Lower leg skin (tissue), 4 donors: ENCODE results near the gene PPP4R2. TPM values are rescaled to one million over a fixed set of nuclear protein-coding genes. Genes with fewer than 3 reads are reported as not detected.

Source experiments
- DNase-seq, 2 donors: peaks; one replicate each; pipeline ENCODE4 v3.0.0-alpha.2; 2019; ENCODE audit warnings: low spot score in 2 of 2
- H3K4me3 ChIP-seq: fragments of 200-600 bp; sonication (generic); 2 replicates; pipeline ENCODE4 v1.5.1; 2017; ENCODE audit warnings: mild to moderate bottlenecking, low read depth; ENCODE audit not compliant: poor library complexity, severe bottlenecking
- POLR2A ChIP-seq, 2 donors: fragments of 450-650 bp; IDR thresholded peaks; one replicate each; pipeline ENCODE4 v1.6.1; 2016 to 2017; ENCODE audit warnings: antibody characterized with exemption in 2 of 2, mild to moderate bottlenecking in 1 of 2, moderate library complexity in 1 of 2
- WGBS, 2 donors: methylation state at CpG; one replicate each; pipeline ENCODE4 v1.1.5; 2018; 5-methylcytosine and 5-hydroxymethylcytosine counted together
- intact Hi-C: fragments of 100-400 bp; cut with DNase I; formaldehyde crosslinking; loops from one replicate; pipeline ENCODE4 v1.15.0; 2023; ENCODE audit warnings: low total_unique reads
- total RNA-seq, 4 donors: library from RNA; depleted of rRNA; stranded (reverse); fragments of >200 nt; gene quantifications; one replicate each; pipeline ENCODE4 v1.1.0, GENCODE V29; 2016
- TF ChIP-seq, protein P1 (sequence below), 3 donors: fragments of 450-650 bp; IDR thresholded peaks; one replicate each; pipeline ENCODE4 v1.5.1; 2016; ENCODE audit warnings: antibody characterized with exemption in 3 of 3, mild to moderate bottlenecking in 3 of 3, moderate library complexity in 2 of 3

The PPP4R2 gene
- total RNA-seq, 4 donors from 2014 or later = 29.3 to 34.9 (median 30.7) TPM

DNA sequence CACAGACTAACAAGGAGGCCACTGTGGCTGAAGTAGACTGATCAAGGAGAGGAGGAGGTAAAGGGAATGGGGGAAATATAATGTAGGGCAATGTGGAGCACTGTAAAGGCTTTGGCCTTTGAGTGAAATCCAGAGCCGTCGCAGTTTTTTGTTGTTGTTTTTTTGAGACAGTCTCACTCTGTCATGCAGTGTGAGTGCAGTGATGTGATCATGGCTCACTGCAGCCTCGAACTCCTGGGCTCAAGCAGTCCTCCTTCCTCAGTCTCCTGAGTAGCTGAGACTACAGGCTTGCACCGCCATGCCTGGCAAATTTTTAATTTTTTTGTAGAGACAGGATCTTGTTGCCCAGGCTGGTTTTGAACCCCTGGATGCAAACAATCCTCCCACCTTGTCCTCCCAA, 32.2 kb downstream of the PPP4R2 start:
- H3K4me3 ChIP-seq = no peak overlapping the region
- 69 to 96% methylated on average over 4 of the region's 4 CpGs for WGBS, 2 donors
- intact Hi-C loops = no loop called here
- TF ChIP-seq, protein P1, sequence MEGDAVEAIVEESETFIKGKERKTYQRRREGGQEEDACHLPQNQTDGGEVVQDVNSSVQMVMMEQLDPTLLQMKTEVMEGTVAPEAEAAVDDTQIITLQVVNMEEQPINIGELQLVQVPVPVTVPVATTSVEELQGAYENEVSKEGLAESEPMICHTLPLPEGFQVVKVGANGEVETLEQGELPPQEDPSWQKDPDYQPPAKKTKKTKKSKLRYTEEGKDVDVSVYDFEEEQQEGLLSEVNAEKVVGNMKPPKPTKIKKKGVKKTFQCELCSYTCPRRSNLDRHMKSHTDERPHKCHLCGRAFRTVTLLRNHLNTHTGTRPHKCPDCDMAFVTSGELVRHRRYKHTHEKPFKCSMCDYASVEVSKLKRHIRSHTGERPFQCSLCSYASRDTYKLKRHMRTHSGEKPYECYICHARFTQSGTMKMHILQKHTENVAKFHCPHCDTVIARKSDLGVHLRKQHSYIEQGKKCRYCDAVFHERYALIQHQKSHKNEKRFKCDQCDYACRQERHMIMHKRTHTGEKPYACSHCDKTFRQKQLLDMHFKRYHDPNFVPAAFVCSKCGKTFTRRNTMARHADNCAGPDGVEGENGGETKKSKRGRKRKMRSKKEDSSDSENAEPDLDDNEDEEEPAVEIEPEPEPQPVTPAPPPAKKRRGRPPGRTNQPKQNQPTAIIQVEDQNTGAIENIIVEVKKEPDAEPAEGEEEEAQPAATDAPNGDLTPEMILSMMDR (IDR thresholded peaks at IDR 0.05) = no peak
- no peak for TF ChIP-seq POLR2A (IDR thresholded peaks at IDR 0.05)
- DNase-seq = no peak

DNA sequence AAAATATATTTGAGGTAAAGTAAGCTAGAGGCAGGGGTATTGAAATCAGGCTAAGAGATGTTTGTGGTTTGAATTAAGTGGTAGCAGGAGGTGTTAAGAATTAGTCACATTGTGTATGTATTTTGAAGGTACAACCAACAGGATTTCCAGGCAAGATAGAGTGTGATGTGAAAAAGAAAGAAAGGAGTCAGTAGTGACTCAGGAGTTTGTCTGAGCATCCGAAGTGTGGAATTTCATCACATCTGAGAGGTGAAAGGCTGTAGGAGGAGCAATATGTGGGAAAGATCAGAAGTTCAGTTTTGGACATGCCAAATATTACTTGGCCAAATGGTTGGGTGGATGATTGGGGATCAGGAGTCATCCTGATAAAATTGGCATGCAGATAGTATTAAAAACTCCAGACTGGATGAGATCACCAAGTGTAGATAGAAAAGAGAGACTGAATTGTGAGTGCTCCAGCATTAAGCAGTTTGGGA, 32.7 kb downstream of the PPP4R2 start:
- H3K4me3 ChIP-seq = no peak overlapping the region
- DNase-seq = peak in 1 of 2 donors; percentile 21
- intact Hi-C loops = no loop called here
- WGBS, 2 donors = 14 to 21% methylated on average over 1 of the region's 1 CpG
- TF ChIP-seq, protein P1 (IDR thresholded peaks at IDR 0.05) = no peak
- TF ChIP-seq POLR2A (IDR thresholded peaks at IDR 0.05) = no peak

DNA sequence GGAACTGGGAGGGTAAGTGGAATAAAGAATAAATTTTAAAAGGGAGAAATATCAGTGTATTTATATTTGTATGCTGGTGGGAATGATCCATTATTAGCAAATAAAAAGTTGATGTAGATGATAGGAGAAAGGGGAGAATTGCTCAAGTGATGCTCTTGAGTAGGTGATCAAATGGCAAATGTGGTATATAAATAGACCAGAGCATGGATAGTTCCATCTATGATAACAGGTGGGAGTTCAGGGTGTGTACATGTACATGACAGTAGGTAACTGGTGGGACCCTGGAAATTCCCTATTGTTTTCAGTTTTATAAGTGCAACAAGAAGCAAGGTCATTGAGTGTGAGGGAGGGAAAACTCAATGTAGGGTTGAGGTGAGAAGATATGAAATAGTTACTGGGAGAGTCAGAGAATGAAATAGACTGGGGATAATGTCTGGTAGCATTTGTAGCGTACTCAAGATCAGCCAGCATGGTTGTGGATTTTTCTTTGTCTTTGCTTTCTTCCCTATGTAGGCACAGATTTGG, 33.5 kb downstream of the PPP4R2 start:
- intact Hi-C loops = no loop called here
- WGBS, 2 donors = 95 to 100% methylated on average over 1 of the region's 1 CpG
- no peak overlapping the region for H3K4me3 ChIP-seq

DNA sequence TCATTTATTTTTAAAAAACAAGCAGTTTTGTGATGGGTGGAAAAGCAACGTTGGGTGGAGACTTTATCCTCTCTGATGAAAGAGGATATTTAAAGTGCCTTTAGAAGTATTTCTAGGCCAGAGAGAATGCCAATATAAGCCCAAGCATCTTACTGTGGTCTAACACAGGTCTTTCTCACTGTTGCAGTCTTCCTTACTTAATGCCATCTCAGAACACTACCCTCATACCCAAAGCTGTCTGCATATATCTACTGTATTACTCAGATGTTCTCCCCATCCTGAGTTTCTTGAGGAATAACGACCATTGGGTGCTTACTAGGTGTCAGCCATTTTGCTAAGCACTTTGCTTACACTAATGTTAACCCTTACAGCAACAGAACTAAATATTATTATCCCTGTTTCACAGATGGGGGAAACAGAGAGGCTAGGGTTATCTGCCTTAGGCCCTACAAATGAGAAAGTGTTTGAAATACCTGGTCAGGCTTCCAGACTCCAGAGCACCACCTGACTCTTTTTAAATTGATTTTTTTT, 35.0 kb downstream of the PPP4R2 start:
- TF ChIP-seq, protein P1 (IDR thresholded peaks at IDR 0.05) = no peak
- no peak for TF ChIP-seq POLR2A (IDR thresholded peaks at IDR 0.05)
- no peak overlapping the region for H3K4me3 ChIP-seq
- WGBS, 2 donors = 35 to 45% methylated on average over 2 of the region's 2 CpGs
- DNase-seq = no peak
- intact Hi-C loops = no loop called here

More for the DNA sequence above, 33.5 kb downstream of the PPP4R2 start:
- DNase-seq = no peak
- no peak for TF ChIP-seq POLR2A (IDR thresholded peaks at IDR 0.05)
- TF ChIP-seq, protein P1 (IDR thresholded peaks at IDR 0.05) = no peak

DNA sequence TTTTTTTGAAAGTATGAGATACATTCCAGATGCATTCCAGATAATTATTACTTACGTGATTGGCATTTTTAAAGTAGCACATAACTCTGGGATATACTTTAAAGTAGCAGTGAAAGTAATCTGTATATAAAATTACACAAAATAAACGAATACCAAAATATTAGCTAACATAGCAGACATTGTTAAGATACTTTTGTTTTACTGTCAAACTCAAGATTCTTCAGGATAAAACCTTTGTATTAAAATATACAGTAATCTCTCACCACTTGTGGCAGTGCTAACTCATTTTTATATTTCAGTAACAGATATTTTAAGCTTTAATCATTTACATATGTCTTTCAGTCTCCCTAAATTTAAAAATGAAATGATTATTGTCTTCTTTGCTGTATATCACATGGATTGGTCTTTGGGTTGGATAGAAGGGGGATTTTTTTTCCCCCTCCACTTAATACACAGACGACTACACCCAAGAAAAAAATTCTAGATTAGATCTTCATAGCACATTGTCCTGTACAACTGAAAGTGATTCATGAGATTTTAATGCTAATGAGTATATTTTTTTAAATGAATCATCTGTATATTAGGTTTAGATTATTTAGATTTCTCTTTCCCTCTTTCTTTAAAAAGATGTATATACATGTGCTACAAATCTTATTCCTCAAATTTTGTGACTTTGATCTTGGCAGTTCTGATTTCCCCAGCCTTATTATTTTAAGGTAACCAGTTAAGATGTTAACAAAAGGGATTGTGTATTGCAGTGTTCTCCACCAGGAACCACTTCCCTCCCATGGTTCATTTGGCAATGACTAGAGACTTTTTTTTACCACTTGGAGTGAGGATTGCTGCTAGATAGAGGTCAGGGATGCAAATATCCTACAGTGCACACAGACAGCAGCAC, 40.3 kb downstream of the PPP4R2 start:
- DNase-seq = no peak
- WGBS, 2 donors = 39 to 44% methylated on average over 3 of the region's 3 CpGs
- H3K4me3 ChIP-seq = no peak overlapping the region
- intact Hi-C loops = no loop called here
- TF ChIP-seq POLR2A (IDR thresholded peaks at IDR 0.05) = no peak
- TF ChIP-seq, protein P1 (IDR thresholded peaks at IDR 0.05) = no peak
